ENCODE results near the gene SENP5.

Gene SENP5

GRCh38 chr3:196968233-196969133, 100.8 kb downstream of the SENP5 start, which contains the start of gene PIGZ:
PIGZ (minus strand) TSS chr3:196968833; CDS start chr3:196952031, 16,802 bp downstream.
- DNase-seq (ENCODE audit: low read depth in 2 of 2): no peak

DNA sequence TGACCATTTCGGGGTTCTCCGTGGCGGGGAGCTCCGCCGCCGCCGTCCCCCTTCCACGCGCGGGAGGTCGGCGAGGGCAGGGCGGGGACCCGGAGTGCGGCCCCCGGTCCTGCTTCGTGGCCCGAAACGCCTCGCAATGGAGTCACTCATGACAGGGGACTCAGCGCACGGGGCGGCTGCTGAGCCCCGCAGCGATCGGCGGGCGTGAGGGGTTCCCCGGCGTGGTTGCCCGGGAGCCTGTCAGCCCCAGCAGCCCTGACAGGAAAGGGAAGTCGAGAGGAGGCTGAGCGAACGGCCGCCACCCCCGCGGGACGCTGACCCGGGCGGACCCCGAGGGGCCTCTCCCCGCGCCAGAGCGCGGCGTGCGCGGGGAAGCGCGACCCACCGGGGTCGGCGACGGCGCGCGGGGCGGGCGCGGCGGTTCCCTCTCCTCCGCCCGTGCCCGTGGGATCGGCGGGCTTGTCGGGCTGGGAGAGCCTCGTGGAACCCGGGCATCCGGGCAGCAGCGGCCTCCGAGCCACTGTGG, 101.5 kb downstream of the SENP5 start:
- DNase-seq (ENCODE audit: low read depth in 2 of 2): no peak

GRCh38 chr3:196969660-196970546, 102.2 kb downstream of the SENP5 start:
- no peak for DNase-seq (ENCODE audit: low read depth in 2 of 2)

DNA sequence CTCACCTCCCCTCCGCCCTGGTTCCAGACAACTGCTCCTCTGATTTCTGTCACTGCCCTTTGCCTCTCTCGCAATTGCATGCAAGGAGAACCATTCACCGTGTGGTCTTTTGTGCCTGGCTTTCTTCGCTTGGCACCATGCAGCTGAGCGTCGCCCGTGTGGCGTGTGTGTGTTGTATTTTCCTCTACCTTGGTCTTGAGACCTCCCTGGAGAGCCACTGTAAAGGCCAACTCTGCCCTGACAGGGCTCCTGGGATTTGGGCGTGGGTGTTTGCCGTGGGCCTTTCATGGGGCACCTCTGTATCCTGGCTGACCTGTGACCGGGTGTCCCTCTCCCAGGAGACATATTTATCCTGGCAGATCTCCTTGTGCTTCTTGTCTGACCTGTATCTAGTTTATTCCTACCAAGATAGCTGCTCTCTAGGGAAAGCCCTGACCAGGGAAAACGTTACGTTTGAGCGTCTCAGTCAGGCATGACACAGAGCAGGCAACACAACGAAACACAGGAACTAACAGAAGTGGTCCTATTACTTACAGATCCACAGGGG, 102.9 kb downstream of the SENP5 start:
- DNase-seq (ENCODE audit: low read depth in 2 of 2): no peak

- no peak for DNase-seq (ENCODE audit: low read depth in 2 of 2)
Measured at GRCh38 chr3:196971094-196971698, 103.5 kb downstream of the SENP5 start.

- no peak for DNase-seq (ENCODE audit: low read depth in 2 of 2)
Measured at GRCh38 chr3:196974661-196975060, 106.9 kb downstream of the SENP5 start.

- no peak for DNase-seq (ENCODE audit: low read depth in 2 of 2)
Measured at GRCh38 chr3:196975349-196975748, 107.6 kb downstream of the SENP5 start.

DNA sequence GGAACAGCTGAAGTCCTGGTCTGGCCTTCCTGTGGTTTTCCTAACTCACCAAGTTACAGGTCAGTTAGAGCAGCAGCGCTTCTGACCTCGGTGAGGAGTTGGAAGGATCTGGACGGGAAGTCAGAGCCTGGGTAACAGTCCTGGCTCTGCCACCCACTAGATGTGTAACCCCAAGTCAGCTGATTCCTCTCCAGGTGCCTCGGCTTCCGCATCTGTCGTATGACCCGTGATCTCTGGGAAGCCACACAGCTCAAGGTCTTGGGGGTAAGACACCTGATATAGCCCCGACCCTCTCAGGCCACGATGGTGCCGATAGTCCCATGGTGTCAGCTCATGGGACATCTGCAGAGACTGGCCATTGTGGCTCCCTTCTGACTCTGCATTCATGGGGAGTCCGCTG, 109.2 kb downstream of the SENP5 start:
- no peak for DNase-seq (ENCODE audit: low read depth in 2 of 2)

GRCh38 chr3:196979545-196979944, 111.8 kb downstream of the SENP5 start:
- DNase-seq (ENCODE audit: low read depth in 2 of 2): no peak

DNA sequence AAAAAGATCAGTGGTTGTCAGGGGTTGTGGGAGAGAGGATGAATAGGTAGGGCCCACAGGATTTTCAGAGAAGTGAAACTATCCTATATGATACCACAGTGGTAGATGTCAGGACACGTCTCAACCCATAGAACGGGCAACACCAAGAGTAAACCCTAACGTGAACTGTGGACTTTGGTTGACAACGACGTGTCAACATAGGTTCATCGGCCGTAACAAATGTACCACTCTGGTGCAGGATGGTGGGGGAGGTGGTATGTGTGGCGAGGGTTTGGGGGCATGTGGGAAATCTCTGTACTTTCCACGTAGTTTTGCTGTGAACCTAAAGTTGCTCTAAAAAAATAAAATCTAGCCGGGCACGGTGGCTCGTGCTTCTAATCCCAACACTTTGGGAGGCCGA, 113.9 kb downstream of the SENP5 start:
- no peak for DNase-seq (ENCODE audit: low read depth in 2 of 2)

GRCh38 chr3:196983186-196983585, 115.5 kb downstream of the SENP5 start:
- DNase-seq (ENCODE audit: low read depth in 2 of 2): no peak

All from fibroblast of skin of left biceps (primary cell).